Tibial artery (tissue), 4 donors: Measurements from ENCODE around the gene RCAN2.
A peak's percentile ranks its signal among the peaks of the same experiment; 100 is the strongest.

Experiments used
- DNase-seq, 2 donors: peaks; one replicate each; pipeline ENCODE4 v3.0.0-alpha.2; 2019
- H3K27ac ChIP-seq, 2 donors: fragments of 200-600 bp; sonication (generic) in 1 of 2; 1 replicate in 1 of 2; 2 replicates in 1 of 2; pipeline ENCODE4 v1.5.1; 2018 to 2019; ENCODE audit warnings: mild to moderate bottlenecking in 1 of 2
- H3K27me3 ChIP-seq, 2 donors: fragments of 200-600 bp; sonication (generic) in 1 of 2; one replicate each; pipeline versions ENCODE4 v1.5.1 to v1.6.0; 2016 to 2019
- H3K36me3 ChIP-seq, 3 donors: fragments of 200-600 bp; sonication (generic) in 2 of 3; one replicate each; pipeline ENCODE4 v1.5.1; 2016 to 2019; ENCODE audit warnings: mild to moderate bottlenecking in 2 of 3
- H3K4me1 ChIP-seq, 4 donors: fragments of 200-600 bp; sonication (generic) in 2 of 4; 1 replicate in 3 of 4; 2 replicates in 1 of 4; pipeline ENCODE4 v1.5.1; 2016 to 2019
- H3K4me3 ChIP-seq, 2 donors: fragments of 200-600 bp; sonication (generic) in 1 of 2; 1 replicate in 1 of 2; 2 replicates in 1 of 2; pipeline ENCODE4 v1.5.1; 2018 to 2019; ENCODE audit warnings: mild to moderate bottlenecking in 2 of 2
- H3K9me3 ChIP-seq, 3 donors: fragments of 200-600 bp; sonication (generic) in 1 of 3; one replicate each; pipeline ENCODE4 v1.5.1; 2016 to 2019
- intact Hi-C: fragments of 100-400 bp; cut with DNase I; formaldehyde crosslinking; loops from one replicate; pipeline ENCODE4 v1.15.0; 2023; ENCODE audit warnings: low total_unique reads
- TF ChIP-seq, protein P1 (sequence below), 2 experiments: fragments of 200-600 bp in 1 of 2; fragments of 450-650 bp in 1 of 2; IDR thresholded peaks; one replicate each; pipeline ENCODE4 v1.5.1; 2017 to 2019; ENCODE audit warnings: antibody characterized with exemption in 2 of 2, mild to moderate bottlenecking in 1 of 2, moderate library complexity in 1 of 2

The RCAN2 gene

DNA sequence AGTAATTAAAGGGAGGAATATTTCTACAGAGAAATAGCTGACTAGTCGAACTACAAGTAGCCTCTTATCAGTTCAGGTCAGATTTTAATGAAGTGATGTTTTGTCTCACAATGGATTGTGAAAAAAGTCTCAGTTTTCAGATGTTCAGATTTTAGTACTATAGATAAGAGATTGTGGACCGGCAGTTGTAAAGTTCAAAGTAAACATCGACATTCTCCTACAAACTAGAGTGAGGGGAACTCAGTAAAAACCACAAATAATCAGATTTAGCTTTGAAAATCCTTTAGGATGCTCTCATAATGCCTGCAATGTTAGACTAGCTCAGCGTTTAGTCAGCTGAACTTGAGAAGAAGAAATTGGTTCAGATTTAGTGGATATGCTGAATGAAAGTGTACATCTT lies 39.9 kb downstream of the RCAN2 start:
- no peak overlapping the region for H3K4me3 ChIP-seq
- peaks cover 0 to 59% (median 30%) of the 10 kb centered on the region in 4 donors for H3K4me1 ChIP-seq
- TF ChIP-seq, protein P1, sequence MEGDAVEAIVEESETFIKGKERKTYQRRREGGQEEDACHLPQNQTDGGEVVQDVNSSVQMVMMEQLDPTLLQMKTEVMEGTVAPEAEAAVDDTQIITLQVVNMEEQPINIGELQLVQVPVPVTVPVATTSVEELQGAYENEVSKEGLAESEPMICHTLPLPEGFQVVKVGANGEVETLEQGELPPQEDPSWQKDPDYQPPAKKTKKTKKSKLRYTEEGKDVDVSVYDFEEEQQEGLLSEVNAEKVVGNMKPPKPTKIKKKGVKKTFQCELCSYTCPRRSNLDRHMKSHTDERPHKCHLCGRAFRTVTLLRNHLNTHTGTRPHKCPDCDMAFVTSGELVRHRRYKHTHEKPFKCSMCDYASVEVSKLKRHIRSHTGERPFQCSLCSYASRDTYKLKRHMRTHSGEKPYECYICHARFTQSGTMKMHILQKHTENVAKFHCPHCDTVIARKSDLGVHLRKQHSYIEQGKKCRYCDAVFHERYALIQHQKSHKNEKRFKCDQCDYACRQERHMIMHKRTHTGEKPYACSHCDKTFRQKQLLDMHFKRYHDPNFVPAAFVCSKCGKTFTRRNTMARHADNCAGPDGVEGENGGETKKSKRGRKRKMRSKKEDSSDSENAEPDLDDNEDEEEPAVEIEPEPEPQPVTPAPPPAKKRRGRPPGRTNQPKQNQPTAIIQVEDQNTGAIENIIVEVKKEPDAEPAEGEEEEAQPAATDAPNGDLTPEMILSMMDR (IDR thresholded peaks at IDR 0.05), result no peak
- intact Hi-C loops, result no loop called here
- H3K36me3 ChIP-seq, result no peaks in the 10 kb centered on the region
- DNase-seq, result no peak
- no peaks in the 10 kb centered on the region for H3K27me3 ChIP-seq
- peaks cover 0 to 2% (median 0%) of the 10 kb centered on the region in 3 donors for H3K9me3 ChIP-seq
- peak overlapping the region; percentile 25 to 59 for H3K27ac ChIP-seq

DNA sequence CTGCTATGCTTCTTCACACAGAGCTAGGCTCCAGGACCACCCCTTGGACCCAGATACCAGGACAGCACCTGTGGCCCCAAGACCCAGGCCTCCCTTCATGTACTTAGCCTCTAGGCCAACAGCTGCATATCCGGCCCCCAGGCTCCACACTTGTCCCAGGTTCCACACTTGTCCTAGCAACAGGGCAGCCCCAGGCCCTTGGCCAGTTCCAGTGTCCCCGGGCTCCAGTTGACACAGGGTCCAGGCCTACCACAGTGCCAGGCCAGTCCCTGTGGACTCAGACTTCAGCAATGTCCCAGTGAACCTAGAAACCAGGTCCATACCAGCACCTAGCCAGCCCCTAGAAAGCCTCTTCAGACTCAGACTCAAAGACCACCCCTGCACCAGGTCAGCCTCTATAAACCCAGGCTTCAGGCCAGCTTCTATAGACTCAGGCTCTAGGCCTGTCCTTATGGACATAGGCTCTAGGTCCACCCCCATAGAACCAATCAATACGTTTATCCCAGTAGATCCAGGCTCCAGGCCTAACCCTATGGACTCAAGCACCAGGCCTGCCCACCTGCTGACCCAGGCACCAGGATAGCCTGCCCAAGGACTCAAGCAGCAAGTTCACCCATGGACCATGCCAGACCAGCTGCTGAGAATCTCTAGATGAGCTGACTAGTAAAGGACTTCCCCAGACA lies 46.3 kb downstream of the RCAN2 start:
- intact Hi-C loops, result no loop called here
- TF ChIP-seq, protein P1 (IDR thresholded peaks at IDR 0.05), result no peak
- peaks cover 0 to 55% (median 7%) of the 10 kb centered on the region in 4 donors for H3K4me1 ChIP-seq
- H3K4me3 ChIP-seq, result no peak overlapping the region
- peaks cover 0 to 10% (median 0%) of the 10 kb centered on the region in 3 donors for H3K9me3 ChIP-seq
- no peaks in the 10 kb centered on the region for H3K27me3 ChIP-seq
- H3K36me3 ChIP-seq, result no peaks in the 10 kb centered on the region
- H3K27ac ChIP-seq, result peak overlapping the region; percentile 65 to 77
- DNase-seq, result no peak

DNA sequence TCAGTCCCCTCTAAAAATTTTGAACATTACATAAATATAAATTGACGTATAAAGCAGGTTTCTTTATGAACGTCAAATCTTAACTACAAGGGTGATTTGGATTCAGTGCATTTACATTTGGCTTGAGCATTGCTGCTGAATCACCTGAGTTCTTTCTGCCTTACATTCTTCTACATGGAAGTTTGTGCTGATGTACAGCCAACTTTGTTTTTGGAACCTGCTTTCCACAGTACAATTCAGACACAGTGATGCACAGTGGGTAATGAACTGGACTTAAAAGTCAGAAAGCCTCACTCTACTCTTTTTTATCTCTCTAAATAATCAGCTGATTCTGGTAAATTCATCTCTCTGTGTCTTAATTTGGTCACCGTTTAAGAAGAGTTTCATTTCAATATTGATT lies 47.6 kb downstream of the RCAN2 start:
- TF ChIP-seq, protein P1 (IDR thresholded peaks at IDR 0.05), result no peak
- H3K27ac ChIP-seq, result peak overlapping the region; percentile 65 to 77
- intact Hi-C loops, result no loop called here
- no peaks in the 10 kb centered on the region for H3K27me3 ChIP-seq
- no peaks in the 10 kb centered on the region for H3K36me3 ChIP-seq
- peaks cover 3 to 68% (median 18%) of the 10 kb centered on the region in 4 donors for H3K4me1 ChIP-seq
- DNase-seq, result no peak
- peaks cover 0 to 10% (median 0%) of the 10 kb centered on the region in 3 donors for H3K9me3 ChIP-seq
- H3K4me3 ChIP-seq, result no peak overlapping the region

DNA sequence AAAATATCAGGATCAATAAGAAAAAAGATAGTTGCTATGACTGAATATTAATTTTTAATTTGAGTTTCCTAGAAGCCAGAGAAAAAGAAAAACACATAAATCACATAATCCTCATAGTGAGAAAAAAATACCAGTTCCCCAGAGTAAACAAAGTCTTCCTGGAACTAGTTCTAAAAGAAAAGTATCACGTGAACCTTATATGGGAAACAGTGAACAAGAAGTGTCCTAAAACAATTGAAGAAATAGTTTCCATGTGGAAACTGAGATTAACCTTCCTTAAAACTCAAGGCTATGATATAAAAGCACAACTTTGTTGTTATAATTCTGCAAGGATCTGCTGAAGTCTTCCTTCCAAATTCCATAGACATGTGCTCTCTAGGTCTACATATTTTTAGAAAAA lies 50.6 kb downstream of the RCAN2 start:
- Histone ChIP-seq H3K36me3 (no peaks in the 10 kb centered on the region), H3K4me1 (peaks cover 9 to 93% (median 33%) of the 10 kb centered on the region in 4 donors), H3K27ac (peak overlapping the region; percentile 65 to 77)

DNA sequence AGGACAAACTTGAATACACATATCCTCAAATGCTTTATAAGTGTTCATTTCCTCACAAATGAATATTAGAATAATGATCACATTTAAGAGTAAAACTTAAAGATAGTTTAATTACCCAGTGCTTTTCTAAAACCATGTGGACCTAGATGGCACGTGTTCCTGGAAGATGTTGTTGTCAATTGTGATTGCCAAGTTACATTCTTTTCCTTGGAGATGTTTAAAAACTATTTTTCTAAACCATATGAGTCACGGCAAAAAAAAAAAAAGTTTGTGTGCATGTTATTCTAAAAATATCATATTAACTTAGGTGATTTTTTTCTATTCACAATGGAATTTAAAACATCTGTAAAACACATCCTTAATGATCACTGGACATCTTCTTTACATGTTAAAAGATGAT lies 51.1 kb downstream of the RCAN2 start:
- Histone ChIP-seq H3K27ac (peak overlapping the region; percentile 77 to 83), H3K36me3 (no peaks in the 10 kb centered on the region), H3K4me3 (no peak overlapping the region), H3K4me1 (peaks cover 9 to 98% (median 33%) of the 10 kb centered on the region in 4 donors), H3K27me3 (no peaks in the 10 kb centered on the region), H3K9me3 (no peaks in the 10 kb centered on the region)
- TF ChIP-seq, protein P1 (IDR thresholded peaks at IDR 0.05), result no peak
- DNase-seq, result no peak
- intact Hi-C loops, result no loop called here

More for the DNA sequence above, 50.6 kb downstream of the RCAN2 start:
- DNase-seq, result no peak
- intact Hi-C loops, result no loop called here
- no peak overlapping the region for H3K4me3 ChIP-seq
- TF ChIP-seq, protein P1 (IDR thresholded peaks at IDR 0.05), result no peak
- H3K9me3 ChIP-seq, result peaks cover 0 to under 1% (median 0%) of the 10 kb centered on the region in 3 donors
- H3K27me3 ChIP-seq, result no peaks in the 10 kb centered on the region
